ENCODE results near the gene RAB33A.
"Not testable (repeated sequence)": the region's sequence is repeated elsewhere in the genome, so short reads cannot be mapped to it uniquely, and the experiment has no call there.

The RAB33A gene

DNA sequence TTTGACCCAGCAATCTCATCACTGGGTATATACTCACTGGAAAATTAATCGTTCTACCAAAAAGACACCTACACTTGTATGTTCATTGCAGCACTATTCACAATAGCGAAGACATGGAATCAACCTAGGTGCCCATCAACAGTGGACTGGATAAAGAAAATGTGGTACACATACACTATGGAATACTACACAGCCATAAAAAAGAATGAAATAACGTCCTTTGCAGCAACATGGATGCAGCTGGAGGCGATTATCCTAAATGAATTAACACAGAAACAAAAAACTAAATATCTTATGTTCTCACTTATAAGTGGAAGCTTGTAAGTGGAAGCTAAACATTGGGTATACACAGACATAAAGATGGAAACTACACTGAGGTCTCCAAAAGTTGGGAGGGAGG, 59.4 kb downstream of the RAB33A start:
- not testable (repeated sequence) for H3K27me3 ChIP-seq (ENCODE audit: control insufficient read depth in 1 of 2, insufficient read depth in 2 of 2, low read length in 2 of 2); H3K4me1 ChIP-seq (ENCODE audit: control insufficient read depth, insufficient read depth, low read length); H3K4me3 ChIP-seq (ENCODE audit: low read length in 2 of 2); H3K36me3 ChIP-seq (ENCODE audit: control insufficient read depth in 2 of 2, insufficient read depth in 2 of 2, low read length in 2 of 2); H3K27ac ChIP-seq (ENCODE audit: low read length); H3K9ac ChIP-seq (ENCODE audit: low read length in 2 of 2); H3K9me3 ChIP-seq (ENCODE audit: control insufficient read depth in 2 of 2, low read length in 2 of 2)
